CD4-positive, alpha-beta memory T cell (primary cell): ENCODE data around the gene PARP6. TPM values are rescaled to one million over a fixed set of nuclear protein-coding genes. Genes with fewer than 3 reads are reported as not detected.

ENCODE experiments used
- CTCF ChIA-PET: fragments of 350-600 bp; sonication (Branson Sonifier 250); formaldehyde crosslinking; loops from one replicate; lab custom pipeline; 2021; ENCODE audit warnings: inconsistent platforms; ENCODE audit not compliant: partially characterized antibody; lab: Charles Lee
- POLR2A ChIA-PET: fragments of 350-600 bp; sonication (Branson Sonifier 250); formaldehyde crosslinking; loops from one replicate; lab custom pipeline; 2021; ENCODE audit not compliant: partially characterized antibody; lab: Charles Lee
- DNase-seq, 5 donors: peaks; one replicate each; pipeline versions ENCODE4 v3.0.0 to v3.0.0-alpha.2; 2020 to 2022; ENCODE audit warnings: mixed read lengths in 1 of 5
- H3K27ac ChIP-seq: one replicate; pipeline ENCODE4 v1.7.0; 2013; ENCODE audit warnings: low read depth, low read length
- H3K27me3 ChIP-seq: 2 replicates; pipeline ENCODE4 v1.7.0; 2013; ENCODE audit warnings: mild to moderate bottlenecking, low read length, moderate library complexity; ENCODE audit not compliant: insufficient read depth
- H3K36me3 ChIP-seq: 2 replicates; pipeline ENCODE4 v1.7.0; 2013; ENCODE audit warnings: mild to moderate bottlenecking, low read length, moderate library complexity; ENCODE audit not compliant: insufficient read depth
- H3K4me1 ChIP-seq: 2 replicates; pipeline ENCODE4 v1.7.0; 2013; ENCODE audit warnings: mild to moderate bottlenecking, low read length, moderate library complexity; ENCODE audit not compliant: insufficient read depth
- H3K4me3 ChIP-seq, 2 donors: one replicate each; pipeline ENCODE4 v1.7.0; 2013; ENCODE audit warnings: low read length in 2 of 2, mild to moderate bottlenecking in 1 of 2
- H3K9me3 ChIP-seq, 2 donors: one replicate each; pipeline ENCODE4 v1.7.0; 2013; ENCODE audit warnings: low read length in 2 of 2, control low read depth in 1 of 2; ENCODE audit not compliant: control insufficient read depth in 1 of 2
- H3K27ac Mint-ChIP-seq, 7 donors: one replicate each; pipeline ENCODE4 v1.8.0; 2020 to 2021; ENCODE audit warnings: mixed read lengths in 7 of 7, mild to moderate bottlenecking in 6 of 7, inconsistent platforms in 3 of 7, moderate library complexity in 3 of 7
- H3K27me3 Mint-ChIP-seq, 2 donors: one replicate each; pipeline ENCODE4 v1.8.0; 2020 to 2021; ENCODE audit warnings: mixed read lengths in 2 of 2
- H3K36me3 Mint-ChIP-seq, 2 donors: one replicate each; pipeline ENCODE4 v1.8.0; 2020 to 2021; ENCODE audit warnings: mixed read lengths in 2 of 2, inconsistent platforms in 1 of 2, mild to moderate bottlenecking in 1 of 2
- H3K4me1 Mint-ChIP-seq, 4 donors: one replicate each; pipeline ENCODE4 v1.8.0; 2020 to 2021; ENCODE audit warnings: mixed read lengths in 4 of 4, mild to moderate bottlenecking in 1 of 4
- H3K4me3 Mint-ChIP-seq, 8 donors: one replicate each; pipeline ENCODE4 v1.8.0; 2020 to 2021; ENCODE audit warnings: mixed read lengths in 8 of 8, mild to moderate bottlenecking in 7 of 8, moderate library complexity in 6 of 8, inconsistent platforms in 3 of 8
- H3K9me3 Mint-ChIP-seq, 8 donors: one replicate each; pipeline ENCODE4 v1.8.0; 2020 to 2021; ENCODE audit warnings: mixed read lengths in 8 of 8, mild to moderate bottlenecking in 5 of 8, inconsistent platforms in 3 of 8, moderate library complexity in 1 of 8
- intact Hi-C: fragments of 100-400 bp; cut with micrococcal nuclease; formaldehyde crosslinking; loops from one replicate; pipeline ENCODE4 v1.15.1; 2023
- polyA plus RNA-seq, 2 donors: library from polyadenylated mRNA; unstranded; fragments of 300-500 nt; fragmentation: Illumina TruSeq; gene quantifications; one replicate each; pipeline ENCODE4 v1.2.3, GENCODE V29; 2021
- total RNA-seq, 2 experiments: library from RNA; stranded (reverse); gene quantifications; one replicate each; pipeline ENCODE4 v1.2.3, GENCODE V29; 2021

PARP6 gene
- total and polyA plus RNA-seq, 4 experiments from 2014 or later: 7.5 to 111 (median 72.5) TPM

- Mint-ChIP-seq H3K36me3 (peaks cover 0 to 30% of the 10 kb centered on the region in 2 donors), H3K9me3 (no peaks in the 10 kb centered on the region), H3K27ac (peak overlapping the region; percentile 95 to 100 (median 98)), H3K4me3 (peak overlapping the region; percentile 94 to 99 (median 98)), H3K27me3 (peaks cover 0 to 4% of the 10 kb centered on the region in 2 donors), H3K4me1 (peaks cover 41 to 75% (median 61%) of the 10 kb centered on the region in 4 donors)
- peaks cover 56% of the 10 kb centered on the region for H3K4me1 ChIP-seq
- DNase-seq: peak; percentile 41 to 81 (median 44)
- intact Hi-C loops: loop anchor here (5.0 kb wide), 1 partner anchor 553 kb away; the partner anchor contains the start of gene ADPGK
- H3K36me3 ChIP-seq: peaks cover 3% of the 10 kb centered on the region
- ChIA-PET POLR2A (interaction anchor here (1.0 to 5.0 kb wide), 9 partner anchors 7 to 245 kb away, joined by 3 to 39 read pairs (median 19); partner anchors contain the start of genes ARIH1, GRAMD2A and HEXA), CTCF (interaction anchor here (2.0 kb wide), 1 partner anchor 31 kb away, joined by 4 read pairs; no protein-coding TSS in a partner anchor)
- H3K4me3 ChIP-seq: peak overlapping the region; percentile 20 to 68
- peak overlapping the region; percentile 96 for H3K27ac ChIP-seq
- H3K27me3 ChIP-seq: no peaks in the 10 kb centered on the region
- no peaks in the 10 kb centered on the region for H3K9me3 ChIP-seq
Observed at GRCh38 chr15:72229076-72229946, 43.0 kb downstream of the PARP6 start.

DNA sequence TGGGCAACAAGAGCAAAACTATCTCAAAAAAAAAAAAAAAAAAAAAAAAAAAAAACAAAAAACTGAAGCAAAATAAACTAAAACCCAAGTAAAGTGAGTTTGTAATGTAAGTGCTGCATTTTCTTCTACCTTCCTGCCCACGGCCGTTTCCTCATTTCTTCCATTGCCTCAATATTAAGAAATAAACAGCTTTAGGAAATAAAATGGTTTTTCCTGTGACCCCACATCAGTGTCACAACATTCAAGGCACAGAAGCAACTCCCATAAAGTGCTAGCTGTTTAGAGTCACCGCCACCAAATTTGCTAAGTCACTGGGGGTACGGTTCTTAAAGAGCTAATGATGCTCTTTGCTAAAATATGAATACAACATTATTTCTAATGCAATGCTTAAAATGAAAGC lies 44.6 kb downstream of the PARP6 start:
- intact Hi-C loops: loop anchor here (5.0 kb wide), 1 partner anchor 555 kb away; the partner anchor contains the start of gene ADPGK
- Mint-ChIP-seq H3K36me3 (peaks cover 10 to 42% of the 10 kb centered on the region in 2 donors), H3K4me3 (peak overlapping the region; percentile 94 to 99 (median 98)), H3K9me3 (no peaks in the 10 kb centered on the region), H3K27ac (peak overlapping the region; percentile 93 to 100 (median 98)), H3K4me1 (peaks cover 53 to 82% (median 68%) of the 10 kb centered on the region in 4 donors), H3K27me3 (peaks cover 0 to 4% of the 10 kb centered on the region in 2 donors)
- Histone ChIP-seq H3K27ac (peak overlapping the region; percentile 96), H3K4me1 (peaks cover 66% of the 10 kb centered on the region), H3K27me3 (no peaks in the 10 kb centered on the region), H3K4me3 (peak overlapping the region; percentile 20 to 68), H3K36me3 (peaks cover 12% of the 10 kb centered on the region), H3K9me3 (no peaks in the 10 kb centered on the region)
- POLR2A ChIA-PET: interaction anchor here (0.9 to 5.0 kb wide), 13 partner anchors 11 to 246 kb away, joined by 3 to 40 read pairs (median 6); partner anchors contain the start of genes ARIH1, GRAMD2A, HEXA and MYO9A
- no peak for DNase-seq
- CTCF ChIA-PET: interaction anchor here (0.6 to 4.4 kb wide), 15 partner anchors 9 to 246 kb away, joined by 3 to 53 read pairs (median 7); partner anchors contain the start of gene ARIH1

DNA sequence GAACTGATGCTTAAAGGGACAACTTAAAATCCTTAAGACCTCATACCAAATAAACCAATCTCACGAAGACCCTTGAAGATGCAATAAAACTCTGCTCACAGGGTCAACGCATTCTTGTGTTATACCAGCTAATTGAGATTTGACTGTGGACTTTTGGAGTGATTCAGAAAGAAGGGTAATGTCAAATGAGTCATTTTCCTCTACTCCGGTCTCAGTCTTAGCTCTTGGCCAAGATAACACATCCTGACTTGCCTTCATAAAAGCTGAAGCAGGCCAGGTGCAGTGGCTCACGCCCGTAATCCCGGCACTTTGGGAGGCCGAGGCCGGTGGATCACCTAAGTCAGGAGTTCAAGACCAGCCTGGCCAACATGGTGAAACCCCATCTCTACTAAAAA lies 45.2 kb downstream of the PARP6 start:
- H3K36me3 Mint-ChIP-seq: peaks cover 10 to 48% of the 10 kb centered on the region in 2 donors
- intact Hi-C loops: loop anchor here (5.0 kb wide), 1 partner anchor 555 kb away; the partner anchor contains the start of gene ADPGK

GRCh38 chr15:72223278-72223677 lies 49.1 kb downstream of the PARP6 start:
- intact Hi-C loops: no loop called here
- peaks cover 81% of the 10 kb centered on the region for H3K4me1 ChIP-seq
- H3K27ac ChIP-seq: peak overlapping the region; percentile 12
- Mint-ChIP-seq H3K4me3 (peak overlapping the region in 2 of 8 donors; percentile 2 to 39), H3K27me3 (no peaks in the 10 kb centered on the region), H3K27ac (peak overlapping the region; percentile 22 to 89 (median 79)), H3K4me1 (peaks cover 49 to 91% (median 72%) of the 10 kb centered on the region in 4 donors), H3K9me3 (no peaks in the 10 kb centered on the region), H3K36me3 (peaks cover 27 to 58% of the 10 kb centered on the region in 2 donors)
- H3K36me3 ChIP-seq: peaks cover 38% of the 10 kb centered on the region
- ChIA-PET CTCF (interaction anchor here (1.1 kb wide), 1 partner anchor 9 kb away, joined by 3 read pairs; no protein-coding TSS in a partner anchor), POLR2A (interaction anchor here (3.3 kb wide), 1 partner anchor 8 kb away, joined by 18 read pairs; the partner anchor contains the start of gene PKM)
- no peaks in the 10 kb centered on the region for H3K9me3 ChIP-seq
- H3K27me3 ChIP-seq: no peaks in the 10 kb centered on the region
- no peak for DNase-seq
- no peak overlapping the region for H3K4me3 ChIP-seq

More for the DNA sequence above, 45.2 kb downstream of the PARP6 start:
- peaks cover 12% of the 10 kb centered on the region for H3K36me3 ChIP-seq
- ChIA-PET CTCF (interaction anchor here (0.9 to 4.4 kb wide), 20 partner anchors 9 to 512 kb away, joined by 3 to 53 read pairs (median 7); partner anchors contain the start of gene ARIH1), POLR2A (interaction anchor here (0.9 to 4.1 kb wide), 15 partner anchors 10 to 247 kb away, joined by 3 to 40 read pairs (median 5); partner anchors contain the start of genes ARIH1, GRAMD2A, HEXA and MYO9A)
- Mint-ChIP-seq H3K27ac (peak overlapping the region; percentile 89 to 100 (median 96)), H3K9me3 (no peaks in the 10 kb centered on the region), H3K4me1 (peaks cover 51 to 82% (median 67%) of the 10 kb centered on the region in 4 donors), H3K27me3 (peaks cover 0 to 4% of the 10 kb centered on the region in 2 donors), H3K4me3 (peak overlapping the region; percentile 1 to 88 (median 76))
- peak overlapping the region; percentile 19 for H3K4me3 ChIP-seq
- no peaks in the 10 kb centered on the region for H3K27me3 ChIP-seq
- peak in 2 of 5 donors; percentile 7 to 66 for DNase-seq
- peak overlapping the region; percentile 77 for H3K27ac ChIP-seq
- H3K4me1 ChIP-seq: peaks cover 66% of the 10 kb centered on the region
- H3K9me3 ChIP-seq: no peaks in the 10 kb centered on the region

- Histone ChIP-seq H3K27ac (no peak overlapping the region), H3K4me1 (peaks cover 72% of the 10 kb centered on the region), H3K4me3 (no peak overlapping the region), H3K27me3 (no peaks in the 10 kb centered on the region), H3K36me3 (peaks cover 47% of the 10 kb centered on the region), H3K9me3 (no peaks in the 10 kb centered on the region)
- Mint-ChIP-seq H3K27me3 (no peaks in the 10 kb centered on the region), H3K9me3 (no peaks in the 10 kb centered on the region), H3K27ac (peak overlapping the region; percentile 67 to 92 (median 85)), H3K36me3 (peaks cover 35 to 66% of the 10 kb centered on the region in 2 donors), H3K4me1 (peaks cover 46 to 82% (median 66%) of the 10 kb centered on the region in 4 donors), H3K4me3 (peak overlapping the region in 5 of 8 donors; percentile 15 to 39 (median 36))
- CTCF ChIA-PET: interaction anchor here (0.7 to 1.1 kb wide), 3 partner anchors 10 to 32 kb away, joined by 3 read pairs; no protein-coding TSS in a partner anchor
- DNase-seq: no peak
- POLR2A ChIA-PET: interaction anchor here (0.6 to 3.3 kb wide), 3 partner anchors 9 to 339 kb away, joined by 3 to 18 read pairs (median 3); partner anchors contain the start of gene PKM
- intact Hi-C loops: no loop called here
Observed at GRCh38 chr15:72222393-72222792, 50.0 kb downstream of the PARP6 start.

GRCh38 chr15:72220687-72221086 lies 51.7 kb downstream of the PARP6 start:
- peaks cover 36 to 67% (median 54%) of the 10 kb centered on the region in 4 donors for H3K4me1 Mint-ChIP-seq
- intact Hi-C loops: no loop called here
- peaks cover 64% of the 10 kb centered on the region for H3K36me3 ChIP-seq

More at GRCh38 chr15:72220687-72221086, 51.7 kb downstream of the PARP6 start:
- ChIA-PET CTCF (interaction anchor here (1.0 to 1.7 kb wide), 2 partner anchors 19 to 21 kb away, joined by 3 to 10 read pairs; no protein-coding TSS in a partner anchor), POLR2A (interaction anchor here (3.3 kb wide), 1 partner anchor 11 kb away, joined by 18 read pairs; the partner anchor contains the start of gene PKM)
- H3K9me3 ChIP-seq: no peaks in the 10 kb centered on the region
- H3K9me3 Mint-ChIP-seq: no peaks in the 10 kb centered on the region
- H3K27me3 ChIP-seq: no peaks in the 10 kb centered on the region
- peaks cover 55% of the 10 kb centered on the region for H3K4me1 ChIP-seq
- H3K4me3 Mint-ChIP-seq: no peak overlapping the region
- peak overlapping the region in 6 of 7 donors; percentile 31 to 86 (median 76) for H3K27ac Mint-ChIP-seq
- H3K27ac ChIP-seq: peak overlapping the region; percentile 28
- H3K36me3 Mint-ChIP-seq: peaks cover 39 to 76% of the 10 kb centered on the region in 2 donors
- H3K4me3 ChIP-seq: no peak overlapping the region
- DNase-seq: no peak
- H3K27me3 Mint-ChIP-seq: no peaks in the 10 kb centered on the region
